Right atrium auricular region (tissue), 2 donors: Measurements from ENCODE around the gene ZNF334. TPM values are rescaled to one million over a fixed set of nuclear protein-coding genes. Genes with fewer than 3 reads are reported as not detected.

ENCODE experiments used
- DNase-seq: peaks from one replicate; pipeline ENCODE4 v3.0.0-alpha.2; 2019; ENCODE audit warnings: low spot score
- H3K27ac ChIP-seq, 2 donors: fragments of 200-600 bp; sonication (generic); 1 replicate in 1 of 2; 2 replicates in 1 of 2; pipeline ENCODE4 v1.5.1; 2016 to 2019
- H3K27me3 ChIP-seq, 2 donors: fragments of 200-600 bp; sonication (generic); one replicate each; pipeline versions ENCODE4 v1.5.1 to v1.6.0; 2017 to 2019
- H3K36me3 ChIP-seq: fragments of 200-600 bp; sonication (generic); one replicate; pipeline ENCODE4 v1.5.1; 2016
- H3K4me1 ChIP-seq, 2 donors: fragments of 200-600 bp; sonication (generic); one replicate each; pipeline versions ENCODE4 v1.5.1 to v1.6.0; 2017 to 2019
- H3K4me3 ChIP-seq, 2 donors: fragments of 200-600 bp; sonication (generic); 1 replicate in 1 of 2; 2 replicates in 1 of 2; pipeline ENCODE4 v1.5.1; 2017 to 2019; ENCODE audit warnings: mild to moderate bottlenecking in 1 of 2, moderate library complexity in 1 of 2
- H3K9me3 ChIP-seq, 2 donors: fragments of 200-600 bp; sonication (generic); one replicate each; pipeline ENCODE4 v1.5.1; 2019
- CTCF ChIP-seq, 2 donors: fragments of 200-600 bp; sonication (generic); IDR thresholded peaks; one replicate each; pipeline ENCODE4 v1.5.1; 2019; ENCODE audit warnings: antibody characterized with exemption in 2 of 2
- total RNA-seq, 2 donors: library from RNA; depleted of rRNA; stranded (reverse); fragments of >200 nt; gene quantifications; one replicate each; pipeline ENCODE4 v1.1.0, GENCODE V29; 2016

The ZNF334 gene
- total RNA-seq, 2 donors from 2014 or later, result 0.79 to 1.3 TPM

GRCh38 chr20:46463852-46464251, 49.5 kb downstream of the ZNF334 start:
- Histone ChIP-seq H3K9me3 (no peaks in the 10 kb centered on the region), H3K27me3 (peaks cover 0 to 3% of the 10 kb centered on the region in 2 donors), H3K27ac (no peak overlapping the region), H3K4me3 (no peak overlapping the region), H3K36me3 (no peaks in the 10 kb centered on the region), H3K4me1 (peaks cover 0 to 6% of the 10 kb centered on the region in 2 donors)
- TF ChIP-seq CTCF (IDR thresholded peaks at IDR 0.05), result no peak
- no peak for DNase-seq

GRCh38 chr20:46461808-46462207, 51.6 kb downstream of the ZNF334 start:
- Histone ChIP-seq H3K27me3 (peaks cover 0 to 8% of the 10 kb centered on the region in 2 donors), H3K36me3 (no peaks in the 10 kb centered on the region), H3K9me3 (peaks cover 0 to 2% of the 10 kb centered on the region in 2 donors), H3K27ac (no peak overlapping the region), H3K4me1 (peaks cover 0 to 8% of the 10 kb centered on the region in 2 donors), H3K4me3 (no peak overlapping the region)
- no peak for TF ChIP-seq CTCF (IDR thresholded peaks at IDR 0.05)
- no peak for DNase-seq

GRCh38 chr20:46458866-46459750, 54.3 kb downstream of the ZNF334 start:
- Histone ChIP-seq H3K36me3 (no peaks in the 10 kb centered on the region), H3K27ac (no peak overlapping the region), H3K4me1 (peaks cover 0 to 8% of the 10 kb centered on the region in 2 donors), H3K4me3 (peak overlapping the region; percentile 10 to 36), H3K9me3 (peaks cover 0 to 21% of the 10 kb centered on the region in 2 donors), H3K27me3 (peaks cover 2 to 8% of the 10 kb centered on the region in 2 donors)
- no peak for DNase-seq
- TF ChIP-seq CTCF (IDR thresholded peaks at IDR 0.05), result no peak

- H3K4me3 ChIP-seq, result no peak overlapping the region
- no peaks in the 10 kb centered on the region for H3K36me3 ChIP-seq
- DNase-seq, result no peak
- TF ChIP-seq CTCF (IDR thresholded peaks at IDR 0.05), result no peak
- H3K4me1 ChIP-seq, result peaks cover 0 to 8% of the 10 kb centered on the region in 2 donors
- peaks cover 0 to 21% of the 10 kb centered on the region in 2 donors for H3K9me3 ChIP-seq
- H3K27ac ChIP-seq, result no peak overlapping the region
- H3K27me3 ChIP-seq, result peaks cover 2 to 8% of the 10 kb centered on the region in 2 donors
These were observed 56.9 kb downstream of the ZNF334 start for GRCh38 chr20:46456255-46457028.

GRCh38 chr20:46455729-46456128, 57.6 kb downstream of the ZNF334 start:
- H3K9me3 ChIP-seq, result peaks cover 0 to 21% of the 10 kb centered on the region in 2 donors
- no peak overlapping the region for H3K4me3 ChIP-seq
- peaks cover 0 to 8% of the 10 kb centered on the region in 2 donors for H3K4me1 ChIP-seq
- H3K27me3 ChIP-seq, result peaks cover 2 to 8% of the 10 kb centered on the region in 2 donors
- TF ChIP-seq CTCF (IDR thresholded peaks at IDR 0.05), result no peak
- H3K36me3 ChIP-seq, result no peaks in the 10 kb centered on the region
- no peak overlapping the region for H3K27ac ChIP-seq
- no peak for DNase-seq

Other genes with a start within 250 kb of the ZNF334 start
- 1 to 10 TPM in 1 of 2 donors, under 1 TPM in 1; 0.67 to 4.4 TPM for gene CDH22, start 205.1 kb downstream of the ZNF334 start, total RNA-seq
- 10 to 100 TPM; 29.4 to 32.7 TPM for gene ELMO2, start 106.9 kb downstream of the ZNF334 start, total RNA-seq
- gene OCSTAMP, start 37.1 kb upstream of the ZNF334 start, total RNA-seq, result not detected
- gene SLC13A3, start 137.9 kb upstream of the ZNF334 start, total RNA-seq, result 1 to 10 TPM in 1 of 2 donors, under 1 TPM in 1; 0.37 to 1.5 TPM
- 10 to 100 TPM; 11.3 to 12.1 TPM for gene TP53RK, start 175.9 kb upstream of the ZNF334 start, total RNA-seq
- 1 to 10 TPM; 5.6 to 6.4 TPM for gene SLC2A10, start 196.1 kb upstream of the ZNF334 start, total RNA-seq